AG04449 (cell line): Measurements from ENCODE around the gene RRH.

Experiments
- CTCF ChIA-PET: fragments of 350-600 bp; formaldehyde crosslinking; extraction: SDS; loops from one replicate; lab custom pipeline; 2021; ENCODE audit warnings: antibody characterized with exemption; lab: Yijun Ruan, JAX
- POLR2A ChIA-PET: fragments of 400-600, 350-600 bp; formaldehyde crosslinking; extraction: SDS; loops from one replicate; lab custom pipeline; 2020; ENCODE audit warnings: antibody characterized with exemption, inconsistent platforms; lab: Yijun Ruan, JAX
- DNase-seq: peaks from one replicate; pipeline ENCODE4 v3.0.0-alpha.2; 2010; ENCODE audit warnings: low read depth, low spot score
- H3K4me3 ChIP-seq: 2 replicates; pipeline ENCODE4 v1.5.1; 2011; ENCODE audit warnings: low read depth, mild to moderate bottlenecking, control low read depth, low read length
- TF ChIP-seq, protein P1 (sequence below): IDR thresholded peaks from one replicate; pipeline ENCODE4 v1.5.1; 2011; ENCODE audit warnings: mild to moderate bottlenecking, moderate library complexity, low read length, control low read depth, inconsistent platforms; ENCODE audit not compliant: insufficient read depth; ENCODE audit errors: missing control alignments

The RRH gene

DNA sequence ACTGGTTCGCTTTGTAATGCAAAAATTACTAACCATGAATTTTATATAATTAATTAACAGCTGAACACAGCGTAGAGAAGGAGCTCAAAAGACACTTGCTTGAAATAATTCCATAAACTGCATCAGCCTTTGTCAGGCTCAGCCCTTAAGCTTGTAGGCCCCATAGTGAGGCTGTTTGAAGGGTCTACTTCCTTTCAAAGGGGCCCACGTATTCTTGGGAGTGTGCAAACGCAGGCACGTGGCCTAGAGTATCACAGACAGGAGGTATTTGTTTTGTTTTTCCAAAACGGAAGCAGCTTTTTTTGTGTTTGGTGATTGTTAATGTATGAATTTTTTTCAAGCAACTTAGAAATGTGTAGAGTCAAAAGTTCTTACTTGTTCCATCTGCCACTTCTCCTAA lies 59.3 kb downstream of the RRH start:
- TF ChIP-seq, protein P1, sequence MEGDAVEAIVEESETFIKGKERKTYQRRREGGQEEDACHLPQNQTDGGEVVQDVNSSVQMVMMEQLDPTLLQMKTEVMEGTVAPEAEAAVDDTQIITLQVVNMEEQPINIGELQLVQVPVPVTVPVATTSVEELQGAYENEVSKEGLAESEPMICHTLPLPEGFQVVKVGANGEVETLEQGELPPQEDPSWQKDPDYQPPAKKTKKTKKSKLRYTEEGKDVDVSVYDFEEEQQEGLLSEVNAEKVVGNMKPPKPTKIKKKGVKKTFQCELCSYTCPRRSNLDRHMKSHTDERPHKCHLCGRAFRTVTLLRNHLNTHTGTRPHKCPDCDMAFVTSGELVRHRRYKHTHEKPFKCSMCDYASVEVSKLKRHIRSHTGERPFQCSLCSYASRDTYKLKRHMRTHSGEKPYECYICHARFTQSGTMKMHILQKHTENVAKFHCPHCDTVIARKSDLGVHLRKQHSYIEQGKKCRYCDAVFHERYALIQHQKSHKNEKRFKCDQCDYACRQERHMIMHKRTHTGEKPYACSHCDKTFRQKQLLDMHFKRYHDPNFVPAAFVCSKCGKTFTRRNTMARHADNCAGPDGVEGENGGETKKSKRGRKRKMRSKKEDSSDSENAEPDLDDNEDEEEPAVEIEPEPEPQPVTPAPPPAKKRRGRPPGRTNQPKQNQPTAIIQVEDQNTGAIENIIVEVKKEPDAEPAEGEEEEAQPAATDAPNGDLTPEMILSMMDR = no peak
- ChIA-PET CTCF (no interaction called here), POLR2A (no interaction called here)
- H3K4me3 ChIP-seq = no peak overlapping the region
- no peak for DNase-seq

DNA sequence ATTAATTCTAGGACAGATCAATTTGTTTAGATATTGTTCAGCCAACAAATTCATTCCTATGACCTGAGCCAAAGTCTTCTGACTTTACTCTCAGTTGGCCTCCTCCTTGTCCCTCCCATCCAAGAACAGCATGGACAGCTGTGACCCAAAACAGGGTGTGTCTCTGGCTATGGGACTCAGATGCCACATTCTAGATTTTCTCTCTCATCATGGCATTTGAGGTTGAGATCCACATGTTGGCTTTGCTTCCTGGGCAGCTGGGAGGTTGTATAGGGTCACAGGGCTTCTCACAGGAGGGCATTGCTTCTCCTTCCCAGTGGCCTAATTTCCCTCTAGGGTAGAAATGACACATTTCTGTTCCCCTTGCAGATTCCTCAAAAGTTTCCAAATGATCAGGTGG lies 62.3 kb downstream of the RRH start:
- no peak for DNase-seq
- POLR2A ChIA-PET = no interaction called here
- TF ChIP-seq, protein P1 = no peak
- H3K4me3 ChIP-seq = no peak overlapping the region
- CTCF ChIA-PET = no interaction called here
